ENCODE results near the gene OLFML2A.
"Not testable (repeated sequence)": the region's sequence is repeated elsewhere in the genome, so short reads cannot be mapped to it uniquely, and the experiment has no call there.

Gene OLFML2A

DNA sequence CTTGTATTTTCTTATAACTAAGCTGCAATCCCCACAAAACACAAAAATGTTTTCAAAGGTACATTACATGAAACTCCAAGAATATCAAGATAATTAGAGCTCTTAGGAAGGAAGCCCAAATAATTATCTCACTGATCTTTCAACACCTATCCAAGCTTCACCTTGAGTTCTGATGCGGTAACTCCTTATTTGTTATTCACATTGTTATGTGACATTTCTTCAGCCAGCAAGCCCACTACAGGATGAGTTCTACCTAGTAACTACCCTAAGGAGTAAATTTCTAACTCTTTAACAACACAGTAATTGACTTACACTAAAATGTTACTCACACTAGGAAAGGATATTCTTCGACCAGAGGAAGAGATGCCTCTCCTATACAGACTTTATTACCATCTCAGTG, 15.7 kb upstream of the OLFML2A start:
- no peak for DNase-seq (ENCODE audit: low read depth)

DNA sequence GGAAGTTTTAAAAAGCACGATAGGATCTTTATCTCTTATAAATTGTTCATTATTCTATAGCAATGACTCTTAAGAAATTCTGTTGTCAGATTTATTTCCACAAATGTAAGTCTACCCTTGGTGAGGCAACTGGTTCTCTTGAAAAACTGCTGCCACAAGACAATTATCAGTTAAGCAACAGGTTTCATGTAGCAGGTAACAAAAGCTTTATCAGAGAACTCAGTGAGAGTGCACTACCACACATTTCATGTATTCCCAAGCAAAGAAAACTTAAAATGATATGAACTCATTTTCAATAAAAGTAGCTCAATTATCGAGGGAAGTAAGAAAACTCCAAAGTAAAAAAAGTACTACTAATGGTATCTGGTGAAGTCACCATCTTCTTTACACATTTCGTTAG, 15.2 kb upstream of the OLFML2A start:
- no peak for DNase-seq (ENCODE audit: low read depth)

DNA sequence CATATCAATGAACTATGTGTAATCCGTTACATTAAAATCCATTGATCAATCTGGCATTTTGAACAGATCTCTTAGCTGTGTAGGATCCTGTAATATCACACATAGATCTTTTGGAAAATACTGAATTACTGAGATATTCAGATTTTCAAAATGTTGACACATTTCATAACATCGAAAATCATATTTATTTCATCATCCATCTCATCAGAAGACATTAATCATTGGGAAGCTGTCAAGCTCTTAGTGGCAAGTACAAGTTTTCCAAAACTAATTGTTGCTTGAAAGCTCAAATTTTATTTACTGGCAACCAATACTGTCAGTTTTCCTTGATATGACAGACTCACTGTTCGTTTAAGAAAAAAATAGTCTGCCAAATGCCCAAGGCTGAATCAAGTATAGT, 14.3 kb upstream of the OLFML2A start:
- no peak for DNase-seq (ENCODE audit: low read depth)

GRCh38 chr9:124764774-124765438, 12.0 kb upstream of the OLFML2A start:
- no peak for DNase-seq (ENCODE audit: low read depth)

GRCh38 chr9:124765439-124765835, 11.5 kb upstream of the OLFML2A start:
- no peak for DNase-seq (ENCODE audit: low read depth)

- no peak for DNase-seq (ENCODE audit: low read depth)
Measured at GRCh38 chr9:124766326-124766725, 10.6 kb upstream of the OLFML2A start.

- DNase-seq (ENCODE audit: low read depth), result no peak
Measured at GRCh38 chr9:124766815-124767554, 9.9 kb upstream of the OLFML2A start.

DNA sequence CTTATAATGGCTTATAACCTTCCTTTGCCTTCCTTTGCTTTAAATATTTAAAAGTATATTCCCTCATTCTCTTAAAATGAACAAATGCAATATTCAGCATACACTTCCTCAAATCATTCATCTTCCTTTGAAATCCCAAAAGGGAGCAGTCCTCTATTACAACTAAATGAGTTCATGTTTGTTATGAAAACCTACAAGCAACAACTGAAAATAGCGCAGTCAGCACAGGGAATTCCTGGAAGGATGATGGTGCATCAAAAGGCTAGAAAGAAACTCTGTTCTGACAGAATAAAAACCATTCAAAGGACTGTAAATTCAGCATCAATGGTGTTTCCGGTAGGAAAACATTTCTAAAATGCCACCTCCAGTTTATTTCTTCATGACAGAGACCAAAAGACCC, 9.1 kb upstream of the OLFML2A start:
- no peak for DNase-seq (ENCODE audit: low read depth)

DNA sequence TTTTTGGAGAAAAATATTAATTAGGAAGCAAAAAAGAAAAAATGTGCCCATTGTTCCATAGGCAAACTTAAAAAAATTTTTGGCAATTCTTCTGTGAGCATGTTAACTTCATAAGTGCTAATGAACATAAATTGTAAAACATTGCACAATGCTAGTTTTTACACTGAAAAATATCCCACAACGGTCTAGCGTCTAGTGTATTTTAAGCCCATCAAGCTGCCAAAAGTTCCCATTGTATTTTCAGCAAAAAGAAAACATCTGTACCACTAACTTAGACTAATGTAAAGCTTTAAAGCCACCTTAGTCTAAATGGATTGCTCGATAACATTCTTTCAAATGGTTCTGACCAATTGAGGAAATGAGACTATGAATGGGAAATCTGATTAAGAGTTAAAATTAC, 8.6 kb upstream of the OLFML2A start:
- no peak for DNase-seq (ENCODE audit: low read depth)

DNA sequence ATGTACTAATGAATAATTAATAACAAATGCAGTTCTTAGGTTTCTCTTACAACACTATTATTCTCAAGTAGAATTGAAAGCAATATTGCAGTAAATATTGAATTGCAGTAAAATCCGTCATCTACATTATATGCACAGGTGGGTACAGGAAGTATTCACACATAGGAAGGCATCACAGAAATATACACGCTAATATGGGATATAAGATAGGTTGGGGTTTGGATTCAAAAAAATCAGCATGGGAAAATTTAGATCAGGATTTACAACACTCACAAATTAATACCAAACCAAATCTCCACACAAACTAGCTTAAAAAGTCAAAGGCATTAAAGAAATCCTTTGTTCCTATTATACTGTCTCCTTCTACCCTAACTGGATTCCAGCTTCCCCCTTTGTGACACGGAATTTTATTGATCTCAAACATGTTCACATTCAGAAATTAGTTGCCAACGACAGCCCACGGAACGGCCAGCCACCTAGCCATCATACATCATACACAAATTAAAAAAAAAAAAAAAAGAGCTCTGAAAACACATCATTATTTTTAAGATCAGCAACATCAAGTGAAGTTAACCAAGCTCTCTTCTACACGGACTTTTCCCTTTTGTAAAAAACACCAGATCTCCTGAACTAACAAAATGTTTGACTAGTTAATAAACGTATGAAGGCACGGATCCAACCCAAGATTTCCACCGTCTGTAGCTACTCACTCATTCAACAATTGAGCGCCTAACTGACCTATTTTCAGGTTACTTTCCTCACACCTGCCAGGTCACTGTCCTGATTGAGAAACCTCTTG, 8.0 kb upstream of the OLFML2A start:
- no peak for DNase-seq (ENCODE audit: low read depth)

DNA sequence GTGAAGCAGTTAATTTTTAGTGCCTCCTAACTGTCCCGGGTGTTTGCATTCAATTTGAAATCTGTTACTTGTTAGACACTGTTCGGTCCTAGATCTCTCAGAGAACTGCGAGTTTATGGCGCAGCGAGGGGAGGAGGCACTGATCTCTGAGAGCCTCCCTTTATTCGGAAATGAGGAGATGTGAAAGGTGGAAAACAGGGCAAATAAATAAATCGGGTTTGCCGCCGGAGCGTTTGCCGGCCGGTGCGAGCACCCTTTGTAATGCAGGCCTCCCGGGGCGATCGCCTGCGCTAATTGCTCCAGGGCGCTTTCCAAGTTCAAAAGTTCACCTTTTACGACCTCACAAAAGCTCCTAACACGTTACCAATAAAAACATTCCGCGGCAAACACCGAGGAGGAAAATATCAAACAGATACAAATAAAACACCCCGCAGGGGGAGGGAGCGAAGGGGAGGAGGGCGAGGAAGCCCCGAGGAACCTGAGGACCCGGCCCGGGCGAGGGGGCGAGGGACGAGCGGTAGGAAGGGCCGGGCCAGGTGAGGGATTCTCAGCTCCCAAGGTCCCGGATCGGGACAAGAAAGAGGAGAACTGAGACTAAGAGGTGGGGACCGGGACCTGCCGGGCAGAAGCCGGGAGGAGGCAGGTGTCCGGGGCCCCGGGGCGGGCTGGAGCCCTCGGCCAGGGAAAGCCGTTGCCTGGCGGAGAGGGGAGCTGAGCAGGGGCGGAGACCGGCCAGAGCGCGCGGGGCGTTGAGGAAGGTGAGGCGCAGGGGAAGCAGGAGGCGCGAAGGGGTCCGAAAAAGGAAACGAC, 7.2 kb upstream of the OLFML2A start:
- no peak for DNase-seq (ENCODE audit: low read depth)

GRCh38 chr9:124770359-124771020, 6.4 kb upstream of the OLFML2A start:
- no peak for DNase-seq (ENCODE audit: low read depth)

DNA sequence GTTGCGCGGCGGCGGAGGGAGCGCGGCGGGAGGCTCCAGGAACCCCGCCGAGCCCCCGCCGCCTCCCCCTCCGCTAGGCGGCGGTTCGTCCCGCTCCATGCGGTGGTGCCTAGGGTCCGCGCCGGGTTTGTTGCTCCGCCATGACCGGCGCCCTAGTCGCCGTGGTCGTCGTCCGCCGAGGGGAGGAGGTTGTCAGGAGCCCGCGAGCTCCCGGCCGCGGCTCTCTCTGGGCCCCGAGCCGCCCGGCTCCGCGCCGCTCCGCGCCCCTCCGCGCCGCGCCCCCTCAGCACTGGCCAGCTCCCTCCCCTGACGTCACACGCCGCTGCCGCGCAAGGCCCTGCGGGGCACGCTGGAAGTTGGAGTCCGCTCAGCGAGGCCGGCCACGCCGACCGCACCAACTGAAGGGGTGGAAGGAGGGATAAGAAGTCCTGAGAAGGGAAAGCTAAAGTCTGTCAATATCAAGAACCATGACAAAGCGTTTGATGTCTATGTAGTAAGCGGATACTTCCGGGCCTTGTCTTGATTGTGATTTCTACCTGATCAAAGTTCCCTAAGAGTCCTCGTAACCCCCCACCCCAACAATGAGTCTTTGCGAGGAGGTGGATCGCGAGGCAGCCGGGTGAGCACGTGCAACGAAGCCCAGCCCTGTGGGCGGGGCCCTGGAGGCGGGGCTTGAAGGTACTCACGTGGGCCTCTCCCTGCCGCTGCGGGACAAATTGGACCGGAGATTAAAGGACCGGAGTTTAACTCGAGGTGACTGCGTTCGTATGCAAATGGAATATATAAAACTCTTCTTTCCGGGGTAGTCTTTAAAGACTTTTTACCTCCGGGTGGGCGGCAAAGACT, 5.7 kb upstream of the OLFML2A start, which contains the start of gene NR6A1:
Gene NR6A1 (minus strand): TSS at position 291 of the 846 bp plus-strand sequence.
- peak; percentile 81 for DNase-seq (ENCODE audit: low read depth)

GRCh38 chr9:124771867-124772679, 4.9 kb upstream of the OLFML2A start:
- no peak for DNase-seq (ENCODE audit: low read depth)

DNA sequence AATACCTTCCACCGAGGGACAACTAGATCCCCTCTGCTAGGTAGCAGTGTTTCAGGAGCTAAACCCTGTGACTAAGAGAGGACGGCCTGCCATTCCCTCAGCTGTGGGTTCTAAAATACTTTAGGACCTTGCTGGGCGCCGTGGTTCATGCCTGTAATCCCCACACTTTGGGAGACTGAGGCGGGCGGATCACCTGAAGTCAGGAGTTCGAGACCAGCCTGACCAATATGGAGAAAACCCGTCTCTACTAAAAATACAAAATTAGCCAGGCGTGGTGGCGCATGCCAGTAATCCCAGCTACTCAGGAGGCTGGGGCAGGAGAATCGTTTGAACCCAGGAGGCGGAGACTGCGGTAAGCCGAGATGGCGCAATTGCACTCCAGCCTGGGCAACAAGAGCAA, 4.1 kb upstream of the OLFML2A start:
- DNase-seq (ENCODE audit: low read depth), result not testable (repeated sequence)

- DNase-seq (ENCODE audit: low read depth), result no peak
Measured at GRCh38 chr9:124773473-124774128, 3.3 kb upstream of the OLFML2A start.

GRCh38 chr9:124774129-124774978, 2.6 kb upstream of the OLFML2A start:
- DNase-seq (ENCODE audit: low read depth), result peak; percentile 54

DNA sequence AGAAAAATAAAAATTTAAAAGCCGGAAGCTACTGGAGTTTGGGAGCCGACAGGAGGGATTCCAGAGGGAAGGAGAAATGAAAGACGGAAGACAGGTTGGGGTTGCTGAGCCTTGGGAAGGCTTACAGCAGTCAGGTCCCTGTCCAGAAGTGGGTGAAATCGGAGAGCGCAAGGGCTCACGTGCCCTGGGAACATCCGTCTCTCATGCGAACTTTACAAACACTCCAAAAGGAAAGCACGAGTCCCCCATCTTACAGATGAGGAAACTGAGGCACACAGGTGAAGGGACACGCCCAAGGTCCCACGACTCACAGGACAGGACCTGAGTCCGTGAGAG, 347 bp upstream of the OLFML2A start:
- DNase-seq (ENCODE audit: low read depth), result no peak
